ENCODE measurements around the gene FUT1.
"Not testable (repeated sequence)": the region's sequence is repeated elsewhere in the genome, so short reads cannot be mapped to it uniquely, and the experiment has no call there.

The FUT1 gene

GRCh38 chr19:48752496-48753365, at the start of gene FUT1:
FUT1 (minus strand) TSS chr19:48752641; CDS start chr19:48751281, 1,360 bp downstream.
- DNase-seq: peak; percentile 39

- no peak for DNase-seq
Observed at GRCh38 chr19:48799358-48800300, 47.2 kb upstream of the FUT1 start.

- DNase-seq: no peak
Observed at GRCh38 chr19:48798937-48799336, 46.5 kb upstream of the FUT1 start.

DNA sequence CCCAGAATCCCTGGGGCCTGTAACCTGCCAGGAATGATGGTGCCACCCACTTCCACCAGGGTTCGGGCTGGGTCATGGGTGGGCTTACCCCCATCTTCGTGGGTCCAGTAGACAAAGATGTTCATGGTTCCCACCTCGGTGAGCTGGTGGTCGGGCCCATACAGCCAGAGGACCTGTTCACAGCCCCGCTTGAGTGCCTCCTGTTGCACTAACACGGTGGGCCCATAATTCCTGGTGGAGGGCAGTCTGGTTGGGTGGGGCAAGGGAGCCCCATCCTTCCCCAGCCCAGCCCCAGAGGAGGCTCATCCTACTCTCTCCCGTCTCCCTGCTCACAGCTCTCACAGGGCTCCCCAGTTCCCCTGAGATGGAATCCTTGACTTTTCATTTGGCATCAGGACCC, 44.7 kb upstream of the FUT1 start:
- DNase-seq: no peak

DNA sequence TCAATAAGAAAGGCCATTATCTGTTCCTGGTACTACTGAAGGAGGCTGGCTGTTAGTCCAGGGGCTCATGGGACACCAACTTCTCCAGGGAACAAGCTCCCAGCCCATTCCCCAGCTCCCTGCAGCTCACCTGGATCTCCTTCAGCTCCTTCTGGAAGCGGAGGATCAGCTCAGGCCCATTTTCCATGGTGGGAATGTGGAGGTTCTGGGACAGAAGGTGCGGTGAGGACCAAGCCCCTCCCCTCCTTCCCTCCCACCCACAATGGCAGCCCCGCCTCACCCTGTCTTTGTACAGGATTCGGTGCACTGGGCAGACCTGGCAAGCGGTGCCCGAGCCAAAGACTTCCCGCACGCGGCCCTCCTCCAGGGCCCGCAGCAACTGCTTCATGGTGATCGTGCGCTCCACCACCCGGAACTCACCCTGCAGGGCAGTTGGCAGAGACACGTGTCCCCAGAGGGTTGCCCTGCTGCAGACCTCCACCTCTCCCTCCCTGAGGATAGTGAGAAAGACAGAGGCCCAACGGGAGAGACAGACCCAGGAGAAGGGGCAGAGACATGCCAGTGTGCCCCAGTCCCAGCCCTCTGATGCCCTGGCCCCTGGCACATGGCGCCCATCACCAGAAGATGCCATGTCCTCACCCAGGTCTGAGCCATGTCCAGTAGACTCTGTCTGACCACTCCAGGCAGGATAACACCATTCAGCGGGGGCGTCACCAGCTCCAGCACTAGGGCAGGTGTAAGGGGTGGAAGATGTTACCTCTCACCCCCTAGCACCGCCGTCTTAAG, 44.0 kb upstream of the FUT1 start:
- no peak for DNase-seq

DNA sequence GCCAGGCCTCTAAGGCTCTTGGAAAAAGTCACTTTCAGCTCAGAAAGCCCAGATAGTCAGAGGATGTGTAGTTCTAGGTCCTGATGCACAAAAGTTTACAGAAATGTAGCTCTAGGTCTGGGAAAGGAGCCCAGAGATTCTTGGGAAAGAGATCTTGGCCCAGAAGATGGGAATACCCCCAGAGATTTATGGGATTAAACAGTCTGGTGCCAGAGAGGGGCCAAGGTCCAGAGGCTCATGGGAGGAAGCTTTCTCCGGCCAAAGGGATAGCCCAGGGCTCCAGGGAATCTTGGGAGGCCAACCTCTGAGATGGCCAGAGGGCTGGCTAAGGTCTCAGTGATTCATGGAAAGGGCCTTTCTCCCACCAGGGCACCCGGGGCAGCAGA, 43.2 kb upstream of the FUT1 start:
- no peak for DNase-seq

DNA sequence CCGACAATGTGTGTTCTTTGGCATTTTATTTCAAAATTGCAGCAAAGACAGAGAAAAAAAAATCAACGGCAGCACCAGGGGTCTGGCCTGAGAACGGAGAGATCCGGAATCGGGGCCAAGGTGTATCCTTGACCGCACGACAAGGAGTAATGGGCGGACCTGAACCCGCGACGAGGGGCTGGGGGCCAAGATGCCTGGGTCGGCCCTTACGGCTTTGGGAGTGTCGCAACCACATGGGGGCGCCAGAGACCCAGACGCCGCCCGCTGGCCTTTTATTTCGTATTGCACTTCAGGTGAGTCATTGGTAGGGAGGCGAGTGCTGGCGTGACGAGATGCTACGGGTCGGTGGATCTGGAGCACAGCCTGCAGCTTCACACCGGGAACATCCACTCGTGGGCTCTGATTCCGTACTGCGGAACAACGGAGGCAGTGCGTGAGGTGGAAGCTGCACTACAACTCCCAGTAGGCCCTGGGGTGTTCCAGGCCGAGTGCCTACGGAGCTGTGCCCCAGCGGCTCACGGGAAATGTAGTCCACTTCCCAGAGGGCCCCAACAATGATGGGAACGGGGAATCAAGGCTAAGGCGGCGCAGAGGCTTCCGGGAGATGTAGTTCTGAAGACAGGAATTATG, 42.7 kb upstream of the FUT1 start:
- DNase-seq: peak; percentile 79

DNA sequence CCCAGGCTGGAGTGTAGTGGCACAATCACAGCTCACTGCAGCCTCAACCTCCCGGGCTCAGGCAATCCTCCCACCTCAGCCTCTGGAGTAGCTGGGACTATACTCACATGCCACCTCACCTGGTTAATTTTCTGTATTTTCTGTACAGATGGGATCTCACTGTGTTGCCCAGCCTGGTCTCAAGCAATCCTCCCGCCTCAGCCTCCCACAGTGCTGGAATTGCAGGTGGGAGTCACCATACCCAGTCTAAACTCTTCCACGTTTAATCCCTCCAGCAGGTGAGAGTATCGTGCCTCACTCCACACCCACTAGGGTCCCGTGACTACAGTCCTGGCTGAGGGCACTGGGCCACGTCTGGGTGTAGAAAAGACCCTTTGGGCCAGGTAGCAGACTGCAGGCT, 41.9 kb upstream of the FUT1 start:
- no peak for DNase-seq

- DNase-seq: no peak
Observed at GRCh38 chr19:48793271-48793670, 40.8 kb upstream of the FUT1 start.

DNA sequence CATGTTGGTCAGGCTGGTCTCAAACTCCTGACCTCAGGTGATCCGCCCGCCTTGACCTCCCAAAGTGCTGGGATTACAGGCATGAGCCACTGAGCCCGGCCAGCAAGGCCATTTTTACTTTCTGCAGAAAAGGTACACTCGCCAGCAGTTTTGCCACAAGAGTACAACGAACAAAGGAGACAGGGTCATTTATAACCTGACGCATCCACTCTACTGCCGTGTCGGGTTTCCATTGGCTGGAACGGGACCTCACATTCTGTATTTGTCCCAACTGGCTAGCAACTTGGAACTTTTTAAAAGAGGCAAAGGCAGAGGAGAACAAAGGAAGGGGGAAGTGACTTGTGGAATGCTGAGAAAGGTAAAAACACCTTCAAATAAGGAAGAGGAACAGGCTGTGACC, 34.9 kb upstream of the FUT1 start:
- not testable (repeated sequence) for DNase-seq

DNA sequence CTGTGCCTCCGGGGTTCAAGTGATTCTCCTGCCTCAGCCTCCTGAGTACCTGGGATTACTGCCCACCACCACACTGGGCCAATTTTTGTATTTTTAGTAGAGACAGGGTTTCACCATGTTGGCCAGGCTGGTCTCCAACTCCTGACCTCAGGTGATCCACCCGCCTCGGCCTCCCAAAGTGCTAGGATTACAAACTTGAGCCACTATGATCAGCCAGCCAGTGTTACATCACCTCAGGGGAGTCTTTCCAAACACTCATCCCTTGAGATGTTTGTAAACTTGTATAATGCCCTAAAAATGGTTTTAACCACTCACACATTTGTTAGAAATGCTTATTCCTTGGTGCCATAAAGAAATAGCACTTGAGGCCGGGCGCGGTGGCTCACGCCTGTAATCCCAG, 34.0 kb upstream of the FUT1 start:
- DNase-seq: not testable (repeated sequence)

DNA sequence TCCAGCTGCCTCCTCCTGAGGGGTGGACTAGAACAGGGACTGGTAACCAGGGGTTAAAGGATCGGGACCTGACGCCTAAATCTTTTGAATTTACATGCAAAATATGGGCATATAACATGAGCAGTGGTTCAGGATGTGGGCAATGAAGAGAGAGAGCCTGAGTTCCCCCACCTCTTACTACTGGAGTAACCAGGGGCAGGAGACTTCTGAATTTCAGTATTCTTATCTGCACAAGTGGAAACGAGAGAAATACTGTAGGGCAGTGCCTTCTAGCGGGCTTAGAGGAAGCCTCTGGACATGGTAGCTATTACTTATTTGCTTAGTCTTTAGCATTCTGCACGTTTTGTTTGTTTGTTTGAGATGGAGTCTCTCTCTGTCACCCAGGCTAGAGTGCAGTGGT, 32.1 kb upstream of the FUT1 start:
- DNase-seq: no peak

GRCh38 chr19:48780631-48781391, 28.4 kb upstream of the FUT1 start:
- no peak for DNase-seq

DNA sequence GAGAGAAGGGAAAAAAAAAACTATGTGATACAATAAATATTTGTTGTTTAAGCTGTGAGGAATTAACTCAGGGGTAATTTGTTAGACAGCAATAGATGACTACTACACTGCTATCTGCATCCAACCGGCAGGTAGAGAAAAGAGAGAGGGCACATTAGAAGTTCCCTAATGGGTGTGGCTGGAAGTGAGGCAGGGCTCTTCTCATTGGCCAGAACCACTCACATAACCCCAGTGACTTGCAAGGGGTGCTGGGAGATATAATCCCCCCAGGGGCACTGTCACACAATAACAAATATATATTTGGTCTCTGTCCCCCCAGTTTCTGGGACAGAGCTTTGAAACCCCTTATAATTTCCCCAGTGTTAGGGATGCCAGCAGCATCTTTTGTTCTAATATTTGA, 27.2 kb upstream of the FUT1 start:
- no peak for DNase-seq

DNA sequence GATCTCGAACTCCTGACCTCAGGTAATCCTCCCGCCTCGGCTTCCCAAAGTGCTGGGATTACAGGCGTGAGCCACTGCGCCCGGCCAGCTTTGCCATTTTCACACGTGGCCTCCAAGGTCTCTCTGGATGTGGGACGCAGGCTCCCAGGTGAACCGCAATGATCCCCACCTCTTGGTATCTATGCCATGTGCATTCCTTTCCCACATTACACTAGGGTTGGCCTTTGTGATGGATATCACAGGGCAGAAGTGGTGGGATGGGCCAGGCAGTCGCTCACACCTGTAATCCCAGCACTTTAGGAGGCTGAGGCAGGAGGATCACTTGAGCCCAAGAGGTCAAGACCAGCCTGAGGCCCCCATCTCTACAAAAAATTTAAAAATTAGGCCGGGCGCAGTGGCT, 25.3 kb upstream of the FUT1 start:
- no peak for DNase-seq

DNA sequence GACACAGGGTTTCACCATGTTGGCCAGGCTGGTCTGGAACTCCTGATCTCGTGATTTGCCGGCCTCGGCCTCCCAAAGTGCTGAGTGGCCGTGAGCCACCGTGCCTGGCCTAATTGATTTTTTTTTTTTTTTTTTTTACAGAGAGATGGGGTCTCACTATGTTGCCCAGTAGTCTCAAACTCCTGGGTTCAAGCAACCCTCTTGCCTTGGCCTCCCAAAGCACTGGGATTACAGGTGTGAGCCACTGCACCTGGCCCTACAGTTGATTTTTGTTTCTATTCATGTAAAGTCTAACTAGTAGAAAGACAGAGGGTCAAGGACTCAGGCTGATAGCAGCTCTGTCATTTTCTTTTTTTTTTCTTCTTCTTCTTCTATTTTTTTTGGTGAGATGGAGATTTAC, 24.7 kb upstream of the FUT1 start:
- no peak for DNase-seq

- DNase-seq: no peak
Observed at GRCh38 chr19:48772503-48772953, 20.1 kb upstream of the FUT1 start.

- no peak for DNase-seq
Observed at GRCh38 chr19:48770734-48771472, 18.5 kb upstream of the FUT1 start.

DNA sequence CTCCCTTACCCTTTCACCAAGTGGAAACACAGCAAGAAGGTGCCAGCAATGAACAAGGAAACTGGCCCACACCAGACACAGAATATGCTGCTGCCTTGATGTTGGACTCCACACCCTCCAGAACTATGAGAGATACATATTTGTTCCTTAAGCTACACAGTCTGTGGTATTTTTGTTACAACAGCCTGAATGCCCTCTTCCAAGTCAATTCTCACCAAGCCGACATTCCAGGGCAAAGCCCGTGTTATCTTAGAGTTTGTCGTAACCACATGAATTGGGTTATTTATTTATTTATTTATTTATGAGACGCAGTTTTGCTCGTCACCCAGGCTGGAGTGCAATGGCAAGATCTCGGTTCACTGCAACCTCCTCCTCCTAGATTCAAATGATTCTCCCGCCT, 17.8 kb upstream of the FUT1 start:
- no peak for DNase-seq

DNA sequence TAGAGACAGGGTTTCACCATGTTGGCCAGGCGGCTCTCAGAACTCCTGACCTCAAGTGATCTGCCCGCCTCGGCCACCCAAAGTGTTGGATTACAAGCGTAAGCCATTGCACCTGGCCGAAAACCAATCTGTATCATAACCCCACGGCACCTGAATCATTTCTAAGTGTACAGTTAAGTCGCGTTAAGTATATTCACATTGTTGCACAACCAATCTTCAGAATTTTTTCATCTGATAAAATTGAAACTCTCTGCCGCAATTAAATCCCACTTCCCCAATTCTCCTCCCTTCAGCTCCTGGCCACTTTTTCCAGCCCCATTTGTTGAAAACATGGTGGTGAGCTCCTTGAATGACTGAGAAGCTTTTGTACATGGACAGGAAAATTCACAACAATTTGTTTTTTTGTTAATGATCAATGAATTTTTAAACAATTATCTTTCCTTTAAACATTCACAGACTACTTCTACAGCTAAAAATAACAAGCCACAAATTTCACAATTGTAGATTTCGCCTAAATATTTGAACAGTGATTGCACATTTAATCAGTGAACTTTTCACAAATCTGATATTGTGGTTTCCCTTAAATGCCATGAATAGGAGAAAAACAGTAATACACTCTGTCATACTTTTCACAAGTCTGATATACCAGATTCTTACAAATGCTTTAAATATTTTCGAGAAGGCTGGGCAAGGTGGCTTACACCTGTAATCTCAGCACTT, 16.7 kb upstream of the FUT1 start:
- DNase-seq: no peak

Data from activated CD4-positive, alpha-beta T cell treated with anti-CD3 and anti-CD28 coated beads, Interleukin-2, amount 50 U/mL, for 1 hour (primary cell).